HTERT RPE-1 (cell line): Measurements from ENCODE around the gene ZER1.

ENCODE experiments used
- in situ Hi-C: fragments of 300-500 bp; cut with MboI; formaldehyde crosslinking; loops from 4 replicates; pipeline ENCODE4 v1.14.3; 2020; ENCODE audit warnings: low sequenced_read_pairs

ZER1 gene

GRCh38 chr9:128743421-128743820, 28.3 kb downstream of the ZER1 start:
- in situ Hi-C loops = no loop called here

- in situ Hi-C loops = no loop called here
Observed at GRCh38 chr9:128742401-128742800, 29.3 kb downstream of the ZER1 start.

- in situ Hi-C loops = no loop called here
Observed at GRCh38 chr9:128735373-128735772, 36.4 kb downstream of the ZER1 start.

- in situ Hi-C loops = no loop called here
Observed at GRCh38 chr9:128733256-128733655, 38.5 kb downstream of the ZER1 start.

- in situ Hi-C loops = no loop called here
Observed at GRCh38 chr9:128732576-128732975, 39.2 kb downstream of the ZER1 start.

- in situ Hi-C loops = no loop called here
Observed at GRCh38 chr9:128731691-128732090, 40.0 kb downstream of the ZER1 start.

- in situ Hi-C loops = no loop called here
Observed at GRCh38 chr9:128731093-128731492, 40.6 kb downstream of the ZER1 start.

GRCh38 chr9:128729766-128730517, 41.8 kb downstream of the ZER1 start:
- in situ Hi-C loops = no loop called here

- in situ Hi-C loops = no loop called here
Observed at GRCh38 chr9:128729302-128729701, 42.4 kb downstream of the ZER1 start.

GRCh38 chr9:128728298-128728697, 43.4 kb downstream of the ZER1 start:
- in situ Hi-C loops = no loop called here

- in situ Hi-C loops = no loop called here
Observed at GRCh38 chr9:128727640-128728248, 44.0 kb downstream of the ZER1 start.

GRCh38 chr9:128724744-128725211, 46.9 kb downstream of the ZER1 start:
- in situ Hi-C loops = no loop called here

- in situ Hi-C loops = no loop called here
Observed at GRCh38 chr9:128723866-128724743, 47.6 kb downstream of the ZER1 start, which contains the start of gene ZDHHC12. TSS of gene ZDHHC12 (minus strand) at chr9:128724127. CDS start at chr9:128724093, 34 bp downstream.

- in situ Hi-C loops = no loop called here
Observed at GRCh38 chr9:128723352-128723865, 48.3 kb downstream of the ZER1 start.

- in situ Hi-C loops = no loop called here
Observed at GRCh38 chr9:128722380-128723351, 49.1 kb downstream of the ZER1 start.

- in situ Hi-C loops = no loop called here
Observed at GRCh38 chr9:128721487-128722010, 50.2 kb downstream of the ZER1 start.

GRCh38 chr9:128720841-128721486, 50.8 kb downstream of the ZER1 start:
- in situ Hi-C loops = no loop called here

- in situ Hi-C loops = no loop called here
Observed at GRCh38 chr9:128719919-128720605, 51.7 kb downstream of the ZER1 start.

- in situ Hi-C loops = no loop called here
Observed at GRCh38 chr9:128718475-128718874, 53.3 kb downstream of the ZER1 start.
